GM23248 (cell line): Measurements from ENCODE around the gene TMUB1.

Experiments
- EZH2 ChIP-seq: fragments of 200-600 bp; sonication (generic); IDR thresholded peaks from 2 replicates; pipeline ENCODE4 v1.6.1; 2018; ENCODE audit warnings: antibody characterized with exemption, mild to moderate bottlenecking; ENCODE audit not compliant: insufficient read depth, poor library complexity, severe bottlenecking
- EZH2phosphoT487 ChIP-seq: fragments of 200-600 bp; sonication (generic); IDR thresholded peaks from 2 replicates; pipeline ENCODE4 v1.6.1; 2018; ENCODE audit warnings: antibody characterized with exemption, moderate library complexity, mild to moderate bottlenecking, low read depth; ENCODE audit not compliant: insufficient read depth

DNA sequence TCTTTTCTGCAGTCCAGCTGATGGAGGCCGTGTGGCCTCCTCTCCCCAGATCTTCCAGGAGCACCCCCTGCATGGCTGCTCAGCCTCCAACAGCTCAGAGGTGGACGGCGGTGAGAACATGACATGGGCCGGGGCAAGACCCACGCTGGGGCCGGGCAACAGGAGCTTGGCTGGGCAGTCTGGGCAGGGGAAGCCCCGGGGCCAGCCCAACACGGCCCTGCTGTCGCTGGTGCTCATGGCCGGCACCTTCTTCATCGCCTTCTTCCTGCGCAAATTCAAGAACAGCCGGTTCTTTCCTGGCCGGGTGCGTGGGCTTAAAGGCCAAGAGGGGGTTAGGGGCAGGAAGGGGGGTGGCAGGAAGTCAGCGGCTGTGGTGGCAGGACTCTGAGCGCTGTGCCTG is 9.3 kb downstream of the TMUB1 start:
- TF ChIP-seq EZH2 (no peak), EZH2phosphoT487 (no peak)
